Uterus (tissue), 4 donors: ENCODE results near the gene ABCC3. TPM values are rescaled to one million over a fixed set of nuclear protein-coding genes. Genes with fewer than 3 reads are reported as not detected.

Experiments used
- DNase-seq, 2 donors: peaks; one replicate each; pipeline ENCODE4 v3.0.0-alpha.2; 2019 to 2020
- H3K27ac ChIP-seq, 2 donors: fragments of 200-600 bp; sonication (generic); 1 replicate in 1 of 2; 2 replicates in 1 of 2; pipeline ENCODE4 v1.5.1; 2016 to 2018
- H3K27me3 ChIP-seq, 2 donors: fragments of 200-600 bp; sonication (generic); one replicate each; pipeline ENCODE4 v1.5.1; 2018 to 2019; ENCODE audit warnings: control low read depth in 1 of 2
- H3K36me3 ChIP-seq, 2 donors: fragments of 200-600 bp; sonication (generic); one replicate each; pipeline ENCODE4 v1.5.1; 2019; ENCODE audit warnings: control low read depth in 1 of 2
- H3K4me1 ChIP-seq, 2 donors: fragments of 200-600 bp; sonication (generic); one replicate each; pipeline ENCODE4 v1.5.1; 2018 to 2019; ENCODE audit warnings: control low read depth in 1 of 2
- H3K4me3 ChIP-seq, 2 donors: fragments of 200-600 bp; sonication (generic); 1 replicate in 1 of 2; 2 replicates in 1 of 2; pipeline ENCODE4 v1.5.1; 2018 to 2019; ENCODE audit warnings: mild to moderate bottlenecking in 1 of 2
- H3K9me3 ChIP-seq, 2 donors: fragments of 200-600 bp; sonication (generic); one replicate each; pipeline ENCODE4 v1.5.1; 2019; ENCODE audit warnings: control low read depth in 1 of 2
- POLR2A ChIP-seq, 2 donors: fragments of 450-650 bp; IDR thresholded peaks; one replicate each; pipeline ENCODE4 v1.6.1; 2016; ENCODE audit warnings: antibody characterized with exemption in 2 of 2, mild to moderate bottlenecking in 1 of 2, moderate library complexity in 1 of 2
- intact Hi-C: fragments of 100-400 bp; cut with DNase I; formaldehyde crosslinking; loops from one replicate; pipeline ENCODE4 v1.15.1; 2023; ENCODE audit warnings: low total_unique reads
- total RNA-seq, 4 donors: library from RNA; depleted of rRNA in 3 of 4; stranded (reverse); fragments of >200 nt in 3 of 4; gene quantifications; one replicate each; pipeline versions ENCODE4 v1.1.0 to v1.2.4, GENCODE V29; 2014 to 2023
- TF ChIP-seq, protein P1 (sequence below), 4 experiments: fragments of 200-600 bp in 2 of 4; fragments of 450-650 bp in 2 of 4; sonication (generic) in 2 of 4; IDR thresholded peaks; one replicate each; pipeline ENCODE4 v1.5.1; 2016 to 2019; ENCODE audit warnings: antibody characterized with exemption in 4 of 4, mild to moderate bottlenecking in 2 of 4, moderate library complexity in 1 of 4
- donor health status: DM: yes; HTN: yes; CAD: no.

The ABCC3 gene
- total RNA-seq, 4 donors from 2014 or later: 1.2 to 4.5 (median 2.6) TPM

DNA sequence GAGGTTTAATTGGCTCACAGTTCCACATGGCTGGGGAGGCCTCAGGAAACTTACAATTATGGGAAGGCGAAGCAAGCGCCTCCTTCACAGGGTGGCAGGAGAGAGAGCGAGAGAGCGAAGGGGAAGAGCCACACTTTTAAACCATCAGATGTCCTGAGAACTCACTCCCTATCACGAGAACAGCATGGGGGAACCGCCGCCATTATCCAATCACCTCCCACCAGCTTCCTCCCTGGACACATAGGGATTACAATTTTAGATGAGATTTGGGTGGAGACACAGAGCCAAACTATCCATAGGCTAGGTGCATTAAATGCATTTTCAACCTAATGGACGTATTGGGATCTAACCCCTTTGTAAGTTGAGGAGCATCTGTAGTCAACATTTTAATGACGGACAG lies 78.0 kb downstream of the ABCC3 start:
- no peaks in the 10 kb centered on the region for H3K9me3 ChIP-seq

DNA sequence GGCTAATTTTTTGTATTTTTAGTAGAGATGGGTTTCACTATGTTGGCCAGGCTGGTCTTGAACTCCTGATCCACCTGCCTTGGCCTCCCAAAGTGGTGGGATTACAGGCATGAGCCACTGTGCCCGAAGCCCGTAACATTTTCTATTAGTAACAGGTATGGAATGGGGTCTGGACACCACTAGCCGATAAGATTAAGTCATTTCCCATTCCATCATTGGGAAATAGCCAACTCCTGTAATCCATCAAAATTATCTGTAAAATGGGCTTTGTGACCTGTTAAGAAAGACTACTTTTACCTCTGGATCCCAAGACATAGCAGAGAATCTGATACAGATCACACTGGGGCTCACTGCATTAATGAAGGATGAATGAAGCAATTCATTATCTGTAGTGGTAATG lies 80.8 kb downstream of the ABCC3 start:
- Histone ChIP-seq H3K27ac (no peak overlapping the region), H3K36me3 (no peaks in the 10 kb centered on the region), H3K4me3 (no peak overlapping the region), H3K27me3 (no peaks in the 10 kb centered on the region), H3K9me3 (no peaks in the 10 kb centered on the region), H3K4me1 (no peaks in the 10 kb centered on the region)
- intact Hi-C loops: no loop called here
- no peak for DNase-seq
- no peak for TF ChIP-seq POLR2A (IDR thresholded peaks at IDR 0.05)
- TF ChIP-seq, protein P1, sequence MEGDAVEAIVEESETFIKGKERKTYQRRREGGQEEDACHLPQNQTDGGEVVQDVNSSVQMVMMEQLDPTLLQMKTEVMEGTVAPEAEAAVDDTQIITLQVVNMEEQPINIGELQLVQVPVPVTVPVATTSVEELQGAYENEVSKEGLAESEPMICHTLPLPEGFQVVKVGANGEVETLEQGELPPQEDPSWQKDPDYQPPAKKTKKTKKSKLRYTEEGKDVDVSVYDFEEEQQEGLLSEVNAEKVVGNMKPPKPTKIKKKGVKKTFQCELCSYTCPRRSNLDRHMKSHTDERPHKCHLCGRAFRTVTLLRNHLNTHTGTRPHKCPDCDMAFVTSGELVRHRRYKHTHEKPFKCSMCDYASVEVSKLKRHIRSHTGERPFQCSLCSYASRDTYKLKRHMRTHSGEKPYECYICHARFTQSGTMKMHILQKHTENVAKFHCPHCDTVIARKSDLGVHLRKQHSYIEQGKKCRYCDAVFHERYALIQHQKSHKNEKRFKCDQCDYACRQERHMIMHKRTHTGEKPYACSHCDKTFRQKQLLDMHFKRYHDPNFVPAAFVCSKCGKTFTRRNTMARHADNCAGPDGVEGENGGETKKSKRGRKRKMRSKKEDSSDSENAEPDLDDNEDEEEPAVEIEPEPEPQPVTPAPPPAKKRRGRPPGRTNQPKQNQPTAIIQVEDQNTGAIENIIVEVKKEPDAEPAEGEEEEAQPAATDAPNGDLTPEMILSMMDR (IDR thresholded peaks at IDR 0.05): no peak

More for the DNA sequence above, 78.0 kb downstream of the ABCC3 start:
- TF ChIP-seq POLR2A (IDR thresholded peaks at IDR 0.05): no peak
- TF ChIP-seq, protein P1 (IDR thresholded peaks at IDR 0.05): no peak
- no peak overlapping the region for H3K4me3 ChIP-seq
- no peaks in the 10 kb centered on the region for H3K27me3 ChIP-seq
- no peak overlapping the region for H3K27ac ChIP-seq
- no peaks in the 10 kb centered on the region for H3K36me3 ChIP-seq
- DNase-seq: no peak
- peaks cover 8 to 14% of the 10 kb centered on the region in 2 donors for H3K4me1 ChIP-seq
- intact Hi-C loops: no loop called here

DNA sequence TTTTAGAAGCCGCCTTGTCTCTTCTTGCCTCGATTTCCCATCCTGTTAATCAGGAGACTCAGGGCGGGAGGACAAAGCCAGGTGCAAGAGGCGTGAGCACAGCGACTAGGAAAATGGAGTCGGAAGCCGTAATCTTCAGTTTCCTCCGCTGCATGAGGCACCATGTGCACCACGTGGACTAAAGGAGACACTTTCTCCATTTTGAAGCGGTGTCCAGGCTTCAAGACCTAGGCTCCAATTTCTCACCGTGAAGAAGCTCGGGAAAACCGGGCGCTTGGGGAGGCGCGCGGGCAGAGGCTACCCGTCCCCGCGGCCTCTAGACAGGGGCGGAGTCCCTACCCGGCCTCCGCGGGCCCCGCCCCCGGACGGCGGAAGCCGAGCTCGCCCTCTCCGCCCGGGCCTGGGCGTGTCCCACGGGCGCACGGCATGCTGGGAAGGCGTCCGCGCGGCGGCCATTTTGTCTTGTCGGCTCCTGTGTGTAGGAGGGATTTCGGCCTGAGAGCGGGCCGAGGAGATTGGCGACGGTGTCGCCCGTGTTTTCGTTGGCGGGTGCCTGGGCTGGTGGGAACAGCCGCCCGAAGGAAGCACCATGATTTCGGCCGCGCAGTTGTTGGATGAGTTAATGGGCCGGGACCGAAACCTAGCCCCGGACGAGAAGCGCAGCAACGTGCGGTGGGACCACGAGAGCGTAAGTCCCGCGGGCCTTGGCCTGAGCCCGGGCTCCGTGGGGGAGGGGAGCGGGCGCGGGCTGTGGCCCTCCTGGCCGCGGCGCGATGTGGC lies 84.7 kb downstream of the ABCC3 start, which contains the start of gene LUC7L3:
Gene LUC7L3 (plus strand): TSS at position 460 of the 780 bp plus-strand sequence. CDS start 130 bp downstream, at position 590.
- no peaks in the 10 kb centered on the region for H3K27me3 ChIP-seq
- peaks cover 3 to 6% of the 10 kb centered on the region in 2 donors for H3K4me1 ChIP-seq
- no peaks in the 10 kb centered on the region for H3K36me3 ChIP-seq
- H3K27ac ChIP-seq: peak within 1 kb of the TSS; percentile 95 to 97
- peak within 1 kb of the TSS; percentile 70 to 85 for H3K4me3 ChIP-seq
- peak; percentile 67 to 90 for TF ChIP-seq POLR2A (IDR thresholded peaks at IDR 0.05)
- TF ChIP-seq, protein P1 (IDR thresholded peaks at IDR 0.05): peak in 1 of 4 experiments; percentile 28
- intact Hi-C loops: no loop called here
- no peaks in the 10 kb centered on the region for H3K9me3 ChIP-seq
- DNase-seq: peak; percentile 90 to 94

DNA sequence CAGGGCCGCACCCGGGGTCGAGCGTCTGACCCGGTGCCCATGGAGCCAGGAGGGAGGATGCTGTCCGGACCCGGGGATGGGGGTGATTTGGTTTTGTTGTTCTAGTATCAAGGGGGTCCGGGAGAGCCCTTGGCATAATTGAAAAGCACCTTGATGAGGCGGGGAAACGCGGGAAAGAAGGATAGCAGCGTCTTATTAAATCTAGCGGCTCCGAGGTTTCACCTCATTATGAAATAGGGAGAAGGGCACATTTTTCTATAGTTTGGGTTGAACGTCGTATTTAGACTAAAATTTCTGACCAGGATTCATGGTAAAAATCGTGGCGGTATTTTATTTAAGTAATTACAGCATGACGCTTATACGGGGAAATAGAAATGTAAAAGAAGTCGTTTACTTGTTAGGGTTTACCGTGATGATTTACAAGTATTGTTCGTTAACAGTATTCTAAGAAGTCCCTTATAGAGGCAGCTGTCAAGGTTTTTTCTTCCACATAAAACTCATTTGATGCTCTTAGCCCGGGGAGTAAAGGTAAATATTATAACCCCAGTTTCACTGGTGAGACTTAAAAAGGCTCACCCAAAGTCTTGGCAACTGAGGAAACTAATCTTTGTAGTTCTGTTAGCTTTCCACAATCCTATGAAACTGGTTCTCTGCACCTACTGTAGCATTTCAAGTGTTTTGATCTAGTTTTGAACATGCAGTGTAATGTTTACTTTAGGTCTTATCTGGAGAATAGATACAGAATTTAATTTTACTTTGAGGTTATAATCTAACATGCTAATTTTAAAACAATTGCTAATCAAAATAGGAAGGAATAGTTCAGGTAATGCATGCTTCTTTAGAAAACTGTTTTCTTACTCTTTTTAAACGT lies 85.5 kb downstream of the ABCC3 start:
- TF ChIP-seq POLR2A (IDR thresholded peaks at IDR 0.05): no peak
- TF ChIP-seq, protein P1 (IDR thresholded peaks at IDR 0.05): no peak
- Histone ChIP-seq H3K27me3 (no peaks in the 10 kb centered on the region), H3K4me3 (peak overlapping the region; percentile 70 to 85), H3K9me3 (no peaks in the 10 kb centered on the region), H3K36me3 (no peaks in the 10 kb centered on the region), H3K4me1 (peaks cover 6% of the 10 kb centered on the region in 2 donors), H3K27ac (peak overlapping the region; percentile 95 to 97)
- intact Hi-C loops: no loop called here
- no peak for DNase-seq
